Astrocyte (in vitro differentiated cells and primary cell): Measurements from ENCODE around the gene ZBTB16. TPM values are rescaled to one million over a fixed set of nuclear protein-coding genes. Genes with fewer than 3 reads are reported as not detected.

Experiments
- DNase-seq: peaks from one replicate; pipeline ENCODE4 v3.0.0-alpha.2; 2010; ENCODE audit warnings: low read depth
- FAIRE-seq: peaks from 2 replicates; lab custom pipeline; 2011; peaks lifted over from hg19 to GRCh38; lab: Jason Lieb, UNC
- H2AFZ ChIP-seq: 2 replicates; pipeline ENCODE4 v1.6.0; 2012; ENCODE audit warnings: low read depth, low read length, inconsistent platforms
- H3K27ac ChIP-seq: 2 replicates; pipeline ENCODE4 v1.5.1; 2011; ENCODE audit warnings: low read depth, low read length, inconsistent platforms
- H3K27me3 ChIP-seq: 2 replicates; pipeline ENCODE4 v1.6.0; 2011; ENCODE audit warnings: low read length, inconsistent platforms; ENCODE audit not compliant: insufficient read depth
- H3K36me3 ChIP-seq: 2 replicates; pipeline ENCODE4 v1.5.1; 2011; ENCODE audit warnings: low read length, inconsistent platforms; ENCODE audit not compliant: insufficient read depth
- H3K4me1 ChIP-seq: 2 replicates; pipeline ENCODE4 v1.5.1; 2011; ENCODE audit warnings: low read length, inconsistent platforms; ENCODE audit not compliant: insufficient read depth
- H3K4me2 ChIP-seq: 2 replicates; pipeline ENCODE4 v1.6.0; 2012; ENCODE audit warnings: low read length, inconsistent platforms
- H3K4me3 ChIP-seq: 2 replicates; pipeline ENCODE4 v1.5.1; 2011; ENCODE audit warnings: low read depth, mild to moderate bottlenecking, low read length, inconsistent platforms; ENCODE audit not compliant: insufficient read depth
- H3K79me2 ChIP-seq: 2 replicates; pipeline ENCODE4 v1.6.0; 2012; ENCODE audit warnings: mild to moderate bottlenecking, low read length, inconsistent platforms; ENCODE audit not compliant: insufficient read depth
- H3K9ac ChIP-seq: 2 replicates; pipeline ENCODE4 v1.6.0; 2012; ENCODE audit warnings: mild to moderate bottlenecking, low read length, inconsistent platforms
- H3K9me3 ChIP-seq: 2 replicates; pipeline ENCODE4 v1.5.1; 2012; ENCODE audit warnings: low read depth, mild to moderate bottlenecking, low read length, inconsistent platforms; ENCODE audit not compliant: insufficient read depth
- H4K20me1 ChIP-seq: 2 replicates; pipeline ENCODE4 v1.6.0; 2012; ENCODE audit warnings: low read length, inconsistent platforms; ENCODE audit not compliant: insufficient read depth
- H3K27ac Mint-ChIP-seq: one replicate; pipeline ENCODE4 v1.8.0; 2021; ENCODE audit warnings: mild to moderate bottlenecking, mixed read lengths; ENCODE audit not compliant: unreplicated experiment
- H3K27me3 Mint-ChIP-seq: one replicate; pipeline ENCODE4 v1.8.0; 2021; ENCODE audit warnings: low read depth, mixed read lengths; ENCODE audit not compliant: unreplicated experiment
- H3K36me3 Mint-ChIP-seq: one replicate; pipeline ENCODE4 v1.8.0; 2021; ENCODE audit warnings: low read depth, mixed read lengths; ENCODE audit not compliant: unreplicated experiment
- H3K4me1 Mint-ChIP-seq: one replicate; pipeline ENCODE4 v1.8.0; 2021; ENCODE audit warnings: low read depth, mixed read lengths; ENCODE audit not compliant: unreplicated experiment
- H3K4me3 Mint-ChIP-seq: one replicate; pipeline ENCODE4 v1.8.0; 2021; ENCODE audit warnings: mild to moderate bottlenecking, moderate library complexity, mixed read lengths; ENCODE audit not compliant: unreplicated experiment
- H3K9me3 Mint-ChIP-seq: one replicate; pipeline ENCODE4 v1.8.0; 2021; ENCODE audit warnings: mild to moderate bottlenecking, mixed read lengths; ENCODE audit not compliant: unreplicated experiment
- EZH2 ChIP-seq: IDR thresholded peaks from 2 replicates; pipeline ENCODE4 v1.6.1; 2012; ENCODE audit warnings: mild to moderate bottlenecking, low read length, inconsistent platforms; ENCODE audit not compliant: insufficient read depth
- total RNA-seq: library from RNA; stranded (reverse); gene quantifications from 2 replicates; pipeline ENCODE4 v1.2.1, GENCODE V29; 2021
- TF ChIP-seq, protein P1 (sequence below): IDR thresholded peaks from 2 replicates; pipeline ENCODE4 v1.5.1; 2011; ENCODE audit warnings: low read depth, mild to moderate bottlenecking, inconsistent platforms, low read length, moderate library complexity; ENCODE audit not compliant: insufficient read depth

Gene ZBTB16
- total RNA-seq, 1 donor from 2014 or later: 0.50 TPM

DNA sequence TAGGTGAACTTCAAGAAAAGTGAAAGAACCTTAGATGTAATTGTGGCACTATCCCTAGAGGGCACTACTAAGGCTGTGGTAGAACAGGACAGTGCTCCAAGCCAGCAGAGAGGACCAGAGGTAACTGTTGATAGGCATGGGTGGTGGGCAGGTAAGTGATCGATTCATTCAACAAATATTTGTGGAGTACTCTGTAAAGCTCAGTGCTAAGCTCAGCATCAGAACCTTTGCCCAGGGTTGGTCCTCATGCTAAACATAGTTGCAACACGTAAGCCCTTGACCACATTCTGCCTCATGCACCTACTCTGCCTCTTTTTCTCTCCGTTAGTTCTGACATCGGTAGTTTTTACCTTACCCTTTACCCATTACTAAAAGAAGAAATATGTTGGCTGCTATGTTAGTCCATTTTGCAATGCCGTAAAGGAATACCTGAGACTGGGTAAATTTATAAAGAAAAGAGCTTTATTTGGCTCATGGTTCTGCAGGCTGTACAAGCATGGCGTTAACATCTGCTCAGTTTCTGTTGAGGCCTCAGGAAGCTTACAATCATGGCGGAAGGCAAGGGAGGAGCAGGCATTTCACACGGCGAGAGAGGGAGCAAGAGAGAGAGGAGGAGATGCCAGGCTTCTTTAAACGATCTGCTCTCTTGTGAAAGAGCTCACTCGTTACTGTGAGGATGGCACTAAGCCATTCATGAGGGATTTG lies 218.3 kb downstream of the ZBTB16 start:
- H3K4me3 Mint-ChIP-seq: no peak overlapping the region
- no peak overlapping the region for H3K27ac Mint-ChIP-seq
- Histone ChIP-seq H3K4me3 (no peak overlapping the region), H3K27me3 (peaks cover 25% of the 10 kb centered on the region), H3K9ac (no peak overlapping the region), H3K36me3 (no peaks in the 10 kb centered on the region), H3K4me2 (no peak overlapping the region), H3K79me2 (no peaks in the 10 kb centered on the region), H3K27ac (no peak overlapping the region), H2AFZ (no peak overlapping the region), H4K20me1 (no peaks in the 10 kb centered on the region), H3K9me3 (no peaks in the 10 kb centered on the region), H3K4me1 (peaks cover 17% of the 10 kb centered on the region)
- H3K27me3 Mint-ChIP-seq: peaks cover 14% of the 10 kb centered on the region
- DNase-seq: no peak
- H3K9me3 Mint-ChIP-seq: no peaks in the 10 kb centered on the region
- H3K4me1 Mint-ChIP-seq: peaks cover 22% of the 10 kb centered on the region
- TF ChIP-seq EZH2: no peak
- TF ChIP-seq, protein P1, sequence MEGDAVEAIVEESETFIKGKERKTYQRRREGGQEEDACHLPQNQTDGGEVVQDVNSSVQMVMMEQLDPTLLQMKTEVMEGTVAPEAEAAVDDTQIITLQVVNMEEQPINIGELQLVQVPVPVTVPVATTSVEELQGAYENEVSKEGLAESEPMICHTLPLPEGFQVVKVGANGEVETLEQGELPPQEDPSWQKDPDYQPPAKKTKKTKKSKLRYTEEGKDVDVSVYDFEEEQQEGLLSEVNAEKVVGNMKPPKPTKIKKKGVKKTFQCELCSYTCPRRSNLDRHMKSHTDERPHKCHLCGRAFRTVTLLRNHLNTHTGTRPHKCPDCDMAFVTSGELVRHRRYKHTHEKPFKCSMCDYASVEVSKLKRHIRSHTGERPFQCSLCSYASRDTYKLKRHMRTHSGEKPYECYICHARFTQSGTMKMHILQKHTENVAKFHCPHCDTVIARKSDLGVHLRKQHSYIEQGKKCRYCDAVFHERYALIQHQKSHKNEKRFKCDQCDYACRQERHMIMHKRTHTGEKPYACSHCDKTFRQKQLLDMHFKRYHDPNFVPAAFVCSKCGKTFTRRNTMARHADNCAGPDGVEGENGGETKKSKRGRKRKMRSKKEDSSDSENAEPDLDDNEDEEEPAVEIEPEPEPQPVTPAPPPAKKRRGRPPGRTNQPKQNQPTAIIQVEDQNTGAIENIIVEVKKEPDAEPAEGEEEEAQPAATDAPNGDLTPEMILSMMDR: no peak
- no peaks in the 10 kb centered on the region for H3K36me3 Mint-ChIP-seq
- FAIRE-seq: no peak

DNA sequence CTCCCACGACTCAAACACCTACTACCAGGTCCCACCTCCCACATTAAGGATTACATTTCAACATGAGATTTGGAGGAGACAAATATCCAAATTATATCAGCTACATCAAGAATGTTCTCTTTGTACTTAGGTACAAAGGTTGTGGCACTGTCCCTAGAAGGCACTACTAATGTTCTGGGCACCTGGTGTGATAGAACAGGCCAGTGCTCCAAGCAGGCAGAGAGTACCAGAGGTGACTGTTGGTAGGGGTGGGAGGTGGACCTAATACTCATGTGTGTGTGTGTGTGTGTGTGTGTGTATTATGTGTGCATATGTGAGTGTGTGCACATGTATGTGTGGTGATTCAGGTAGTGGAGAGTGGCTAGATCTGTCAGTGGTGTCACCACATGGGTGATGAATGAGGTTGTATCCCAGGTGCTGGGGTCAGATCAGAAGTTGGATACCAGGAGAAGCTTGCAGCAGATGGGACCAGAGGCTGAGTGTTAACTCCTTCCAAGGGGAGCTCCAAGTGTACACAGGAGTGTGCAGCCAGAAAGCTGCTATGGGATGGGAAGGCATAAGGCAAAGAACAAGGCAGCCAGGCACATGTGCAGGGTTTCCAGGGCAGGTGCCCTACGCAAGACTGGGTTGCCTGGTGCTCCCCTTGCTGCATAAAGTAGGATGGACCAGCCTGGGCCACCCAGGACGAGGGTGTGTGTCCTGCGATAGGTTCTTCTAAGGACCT lies 219.0 kb downstream of the ZBTB16 start:
- no peak overlapping the region for H3K4me3 ChIP-seq
- H3K9me3 ChIP-seq: no peaks in the 10 kb centered on the region
- no peak overlapping the region for H3K9ac ChIP-seq
- H3K36me3 ChIP-seq: no peaks in the 10 kb centered on the region
- H2AFZ ChIP-seq: no peak overlapping the region
- peaks cover 17% of the 10 kb centered on the region for H3K4me1 ChIP-seq
- Mint-ChIP-seq H3K27ac (no peak overlapping the region), H3K9me3 (no peaks in the 10 kb centered on the region), H3K4me1 (peaks cover 22% of the 10 kb centered on the region), H3K27me3 (peaks cover 9% of the 10 kb centered on the region), H3K36me3 (no peaks in the 10 kb centered on the region), H3K4me3 (no peak overlapping the region)
- no peaks in the 10 kb centered on the region for H4K20me1 ChIP-seq
- DNase-seq (no peak), FAIRE-seq (no peak)
- H3K27ac ChIP-seq: no peak overlapping the region
- H3K27me3 ChIP-seq: peaks cover 22% of the 10 kb centered on the region
- TF ChIP-seq EZH2: no peak
- TF ChIP-seq, protein P1: no peak
- no peak overlapping the region for H3K4me2 ChIP-seq
- no peaks in the 10 kb centered on the region for H3K79me2 ChIP-seq
